ENCODE measurements around the gene CHKA. TPM values are rescaled to one million over a fixed set of nuclear protein-coding genes. Genes with fewer than 3 reads are reported as not detected.

Gene CHKA
- total and polyA plus RNA-seq, 2 of the 8 experiments (the other 6 are each of a cell fraction or from before 2014, with no cell fraction given): 61.2 to 86.6 TPM

DNA sequence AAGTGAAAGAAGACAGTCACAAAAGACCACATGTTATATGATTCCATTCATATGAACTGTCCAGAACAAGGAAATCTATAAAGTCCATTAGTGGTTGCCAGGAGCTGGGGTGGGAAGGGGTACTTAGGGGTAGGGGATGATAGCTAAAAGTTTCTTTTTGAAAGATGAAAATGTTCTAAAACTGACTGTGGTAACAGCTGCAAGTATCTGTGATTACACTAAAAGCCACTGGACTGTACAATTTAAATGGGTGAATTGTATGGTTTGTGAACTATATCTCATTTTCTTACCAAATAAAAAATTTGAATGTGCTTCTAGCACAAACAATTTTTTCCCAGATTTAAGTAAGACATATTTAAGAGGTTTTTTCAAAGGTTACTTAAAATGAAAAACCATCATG is 22.1 kb downstream of the CHKA start:
- Histone ChIP-seq H3K27me3 (replicated peaks in 1 of 4; ENCODE audit: control insufficient read depth in 3 of 4, extremely low read depth in 1 of 4, insufficient read depth in 3 of 4, low read length in 3 of 4) (no peaks in the 10 kb centered on the region), H2BK15ac (ENCODE audit: low read length) (no peak overlapping the region), H4K20me1 (replicated peaks in 1 of 2; ENCODE audit: control insufficient read depth in 1 of 2, insufficient read depth in 2 of 2, low read length in 2 of 2) (peaks cover 6 to 9% of the 10 kb centered on the region in 2 experiments), H3K9ac (replicated peaks in 1 of 4; ENCODE audit: extremely low read depth in 1 of 4, low read depth in 3 of 4, low read length in 3 of 4) (no peak overlapping the region), H3K14ac (ENCODE audit: insufficient read length) (no peak overlapping the region), H3K9me3 (ENCODE audit: insufficient read depth in 2 of 2, low read depth in 1 of 2, low read length in 1 of 2) (no peaks in the 10 kb centered on the region), H3K79me1 (ENCODE audit: low read depth, low read length) (peaks cover 7% of the 10 kb centered on the region), H4K91ac (replicated peaks; ENCODE audit: insufficient read length, low read length) (no peak overlapping the region), H3K4me3 (ENCODE audit: extremely low read depth in 1 of 4, insufficient read depth in 2 of 4, low read depth in 3 of 4, low read length in 4 of 4) (no peak overlapping the region), H2BK120ac (replicated peaks; ENCODE audit: low read depth, low read length) (no peak overlapping the region), H4K5ac (ENCODE audit: insufficient read length, low read depth, low read length) (no peak overlapping the region), H3K4ac (replicated peaks; ENCODE audit: insufficient read length, low read depth, low read length) (no peak overlapping the region), H3K18ac (ENCODE audit: extremely low read depth, low read length) (no peak overlapping the region), H2BK20ac (ENCODE audit: low read length) (no peak overlapping the region), H3K23me2 (ENCODE audit: low read depth, low read length) (no peaks in the 10 kb centered on the region), H3K4me2 (ENCODE audit: insufficient read depth in 1 of 2, low read depth in 2 of 2, low read length in 2 of 2) (no peak overlapping the region), H3K23ac (ENCODE audit: insufficient read length) (no peak overlapping the region), H3K36me3 (ENCODE audit: control insufficient read depth in 2 of 4, insufficient read depth in 4 of 4, low read length in 3 of 4) (peaks cover 0 to 10% (median 4%) of the 10 kb centered on the region in 4 experiments; a peak in 4 of 8 replicates), H2BK5ac (ENCODE audit: low read depth, low read length) (no peak overlapping the region), H4K8ac (ENCODE audit: extremely low read depth, insufficient read depth, low read length) (no peak overlapping the region), H3K79me2 (ENCODE audit: control insufficient read depth in 1 of 2, insufficient read depth in 2 of 2, low read length in 2 of 2) (peaks cover 18 to 83% of the 10 kb centered on the region in 2 experiments), H2AK5ac (ENCODE audit: low read depth, low read length) (no peak overlapping the region), H3K27ac (ENCODE audit: low read depth, low read length) (no peak overlapping the region), H3K56ac (replicated peaks; ENCODE audit: insufficient read length, low read depth, low read length) (no peak overlapping the region), H2AFZ (ENCODE audit: low read length) (no peak overlapping the region), H3K4me1 (replicated peaks in 1 of 4; ENCODE audit: control insufficient read depth in 3 of 4, insufficient read depth in 4 of 4, low read length in 3 of 4) (peaks cover 0 to 2% (median 0%) of the 10 kb centered on the region in 4 experiments; a peak in 1 of 7 replicates), H2BK12ac (ENCODE audit: low read depth, low read length) (no peak overlapping the region)
- DNase-seq (ENCODE audit: low read depth in 1 of 2, low spot score in 2 of 2) (no peak), FAIRE-seq (no peak)
- ChIA-PET CTCF (ENCODE audit: partially characterized antibody) (interaction anchor here (0.7 to 3.6 kb wide), 2 partner anchors 11 to 32 kb away, joined by 3 to 9 read pairs; no protein-coding TSS in a partner anchor), POLR2A (ENCODE audit: partially characterized antibody) (no interaction called here)
- TF ChIP-seq SIRT6 (IDR thresholded peaks at IDR 0.05; ENCODE audit: low read length): no peak
- TF ChIP-seq, protein P1, sequence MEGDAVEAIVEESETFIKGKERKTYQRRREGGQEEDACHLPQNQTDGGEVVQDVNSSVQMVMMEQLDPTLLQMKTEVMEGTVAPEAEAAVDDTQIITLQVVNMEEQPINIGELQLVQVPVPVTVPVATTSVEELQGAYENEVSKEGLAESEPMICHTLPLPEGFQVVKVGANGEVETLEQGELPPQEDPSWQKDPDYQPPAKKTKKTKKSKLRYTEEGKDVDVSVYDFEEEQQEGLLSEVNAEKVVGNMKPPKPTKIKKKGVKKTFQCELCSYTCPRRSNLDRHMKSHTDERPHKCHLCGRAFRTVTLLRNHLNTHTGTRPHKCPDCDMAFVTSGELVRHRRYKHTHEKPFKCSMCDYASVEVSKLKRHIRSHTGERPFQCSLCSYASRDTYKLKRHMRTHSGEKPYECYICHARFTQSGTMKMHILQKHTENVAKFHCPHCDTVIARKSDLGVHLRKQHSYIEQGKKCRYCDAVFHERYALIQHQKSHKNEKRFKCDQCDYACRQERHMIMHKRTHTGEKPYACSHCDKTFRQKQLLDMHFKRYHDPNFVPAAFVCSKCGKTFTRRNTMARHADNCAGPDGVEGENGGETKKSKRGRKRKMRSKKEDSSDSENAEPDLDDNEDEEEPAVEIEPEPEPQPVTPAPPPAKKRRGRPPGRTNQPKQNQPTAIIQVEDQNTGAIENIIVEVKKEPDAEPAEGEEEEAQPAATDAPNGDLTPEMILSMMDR (IDR thresholded peaks at IDR 0.05; ENCODE audit: control extremely low read depth in 1 of 3, insufficient read depth in 1 of 3, low read depth in 1 of 3, low read length in 3 of 3): no peak

All from H1 (cell line).